H1 (cell line): Measurements from ENCODE around the gene PILRB. TPM values are rescaled to one million over a fixed set of nuclear protein-coding genes. Genes with fewer than 3 reads are reported as not detected.

Source experiments
- CTCF ChIA-PET: fragments of 300-600 bp; sonication (Branson Sonifier 250); formaldehyde crosslinking; loops from one replicate; lab custom pipeline; 2021; ENCODE audit not compliant: partially characterized antibody; lab: Charles Lee
- POLR2A ChIA-PET: fragments of 300-600 bp; sonication (Branson Sonifier 250); formaldehyde crosslinking; loops from one replicate; lab custom pipeline; 2021; ENCODE audit warnings: inconsistent platforms; ENCODE audit not compliant: partially characterized antibody; lab: Charles Lee
- DNase-seq, 2 experiments: peaks; one replicate each; pipeline versions ENCODE4 v3.0.0 to v3.0.0-alpha.2; 2010 to 2022; ENCODE audit warnings: low spot score in 2 of 2, low read depth in 1 of 2, mixed read lengths in 1 of 2
- FAIRE-seq: peaks from 2 replicates; lab custom pipeline; 2011; peaks lifted over from hg19 to GRCh38; lab: Jason Lieb, UNC
- H2AFZ ChIP-seq: 2 replicates; pipeline ENCODE4 v1.8.1; 2012; ENCODE audit warnings: low read length, inconsistent platforms
- H2AK5ac ChIP-seq: 2 replicates; pipeline ENCODE4 v1.6.1; 2013; ENCODE audit warnings: low read depth, low read length
- H2BK120ac ChIP-seq: replicated peaks from 2 replicates; pipeline ENCODE3; 2013; ENCODE audit warnings: low read depth, low read length, inconsistent platforms
- H2BK12ac ChIP-seq: 2 replicates; pipeline ENCODE4 v1.6.1; 2013; ENCODE audit warnings: low read depth, low read length
- H2BK15ac ChIP-seq: 2 replicates; pipeline ENCODE4 v1.6.1; 2013; ENCODE audit warnings: low read length
- H2BK20ac ChIP-seq: 2 replicates; pipeline ENCODE4 v1.6.1; 2013; ENCODE audit warnings: low read length
- H2BK5ac ChIP-seq: 2 replicates; pipeline ENCODE4 v1.6.1; 2013; ENCODE audit warnings: low read depth, low read length
- H3K14ac ChIP-seq: 2 replicates; pipeline ENCODE4 v1.6.1; 2013; ENCODE audit warnings: inconsistent platforms; ENCODE audit not compliant: insufficient read length
- H3K18ac ChIP-seq: 2 replicates; pipeline ENCODE4 v1.6.1; 2013; ENCODE audit warnings: low read length; ENCODE audit errors: extremely low read depth
- H3K23ac ChIP-seq: 2 replicates; pipeline ENCODE4 v1.6.1; 2013; ENCODE audit warnings: inconsistent platforms; ENCODE audit not compliant: insufficient read length
- H3K23me2 ChIP-seq: 2 replicates; pipeline ENCODE4 v1.6.1; 2013; ENCODE audit warnings: low read depth, low read length
- H3K27ac ChIP-seq: 2 replicates; pipeline ENCODE4 v1.6.1; 2011; ENCODE audit warnings: low read depth, low read length, inconsistent platforms
- H3K27me3 ChIP-seq, 4 experiments: replicated peaks in 1 of 4; 1 replicate in 1 of 4; 2 replicates in 3 of 4; pipeline versions ENCODE4 v1.6.1 to v1.8.1; 2011 to 2013; ENCODE audit warnings: low read length in 3 of 4, mild to moderate bottlenecking in 3 of 4, inconsistent platforms in 2 of 4, mixed read lengths in 2 of 4, moderate library complexity in 1 of 4; ENCODE audit not compliant: control insufficient read depth in 3 of 4, insufficient read depth in 3 of 4; ENCODE audit errors: extremely low read depth in 1 of 4
- H3K36me3 ChIP-seq, 4 experiments: 2 replicates each; pipeline versions ENCODE4 v1.6.1 to v1.8.1; 2011 to 2013; ENCODE audit warnings: mild to moderate bottlenecking in 4 of 4, low read length in 3 of 4, moderate library complexity in 2 of 4, control low read depth in 1 of 4, inconsistent platforms in 1 of 4; ENCODE audit not compliant: insufficient read depth in 4 of 4, control insufficient read depth in 2 of 4
- H3K4ac ChIP-seq: replicated peaks from 2 replicates; pipeline ENCODE3; 2013; ENCODE audit warnings: low read length, low read depth, mixed read lengths, inconsistent platforms; ENCODE audit not compliant: insufficient read length
- H3K4me1 ChIP-seq, 4 experiments: replicated peaks in 1 of 4; 1 replicate in 1 of 4; 2 replicates in 3 of 4; pipeline versions ENCODE4 v1.6.1 to v1.8.1; 2011 to 2013; ENCODE audit warnings: low read length in 3 of 4, inconsistent platforms in 2 of 4, mixed read lengths in 1 of 4; ENCODE audit not compliant: insufficient read depth in 4 of 4, control insufficient read depth in 3 of 4
- H3K4me2 ChIP-seq, 2 experiments: 2 replicates each; pipeline versions ENCODE4 v1.6.1 to v1.8.1; 2011 to 2013; ENCODE audit warnings: low read depth in 2 of 2, low read length in 2 of 2, control low read depth in 1 of 2, inconsistent platforms in 1 of 2, mild to moderate bottlenecking in 1 of 2; ENCODE audit not compliant: insufficient read depth in 1 of 2
- H3K4me3 ChIP-seq, 4 experiments: fragments of 200-600, 300-600 bp in 1 of 4; sonication (generic), shearing (Covaris generic), sonication (Bioruptor Twin) in 1 of 4; 2 replicates each; pipeline versions ENCODE4 v1.5.1 to v1.8.1; 2011 to 2016; ENCODE audit warnings: low read length in 4 of 4, low read depth in 3 of 4, control low read depth in 2 of 4, inconsistent platforms in 2 of 4, mild to moderate bottlenecking in 2 of 4, mixed read lengths in 1 of 4, moderate library complexity in 1 of 4; ENCODE audit not compliant: insufficient read depth in 2 of 4; ENCODE audit errors: extremely low read depth in 1 of 4
- H3K56ac ChIP-seq: replicated peaks from 2 replicates; pipeline ENCODE3; 2013; ENCODE audit warnings: low read depth, mild to moderate bottlenecking, mixed read lengths, low read length, inconsistent platforms; ENCODE audit not compliant: insufficient read length
- H3K79me1 ChIP-seq: 2 replicates; pipeline ENCODE4 v1.6.1; 2013; ENCODE audit warnings: low read depth, low read length, control low read depth
- H3K79me2 ChIP-seq, 2 experiments: 2 replicates each; pipeline versions ENCODE4 v1.6.1 to v1.8.1; 2012 to 2013; ENCODE audit warnings: low read length in 2 of 2, mild to moderate bottlenecking in 2 of 2, inconsistent platforms in 1 of 2; ENCODE audit not compliant: insufficient read depth in 2 of 2, control insufficient read depth in 1 of 2
- H3K9ac ChIP-seq, 4 experiments: replicated peaks in 1 of 4; 1 replicate in 1 of 4; 2 replicates in 3 of 4; pipeline versions ENCODE4 v1.6.1 to v1.8.1; 2011 to 2013; ENCODE audit warnings: low read depth in 3 of 4, low read length in 3 of 4, control low read depth in 2 of 4, mild to moderate bottlenecking in 2 of 4, moderate library complexity in 2 of 4, inconsistent platforms in 1 of 4; ENCODE audit errors: extremely low read depth in 1 of 4
- H3K9me3 ChIP-seq, 2 experiments: 2 replicates each; pipeline versions ENCODE4 v1.6.1 to v1.8.1; 2012 to 2013; ENCODE audit warnings: mild to moderate bottlenecking in 2 of 2, moderate library complexity in 2 of 2, control low read depth in 1 of 2, inconsistent platforms in 1 of 2, low read depth in 1 of 2, low read length in 1 of 2, mixed read lengths in 1 of 2; ENCODE audit not compliant: insufficient read depth in 2 of 2
- H4K20me1 ChIP-seq, 2 experiments: replicated peaks in 1 of 2; 2 replicates each; pipeline versions ENCODE3 to v1.8.1; 2011 to 2013; ENCODE audit warnings: inconsistent platforms in 2 of 2, low read length in 2 of 2, mild to moderate bottlenecking in 1 of 2; ENCODE audit not compliant: insufficient read depth in 2 of 2, control insufficient read depth in 1 of 2
- H4K5ac ChIP-seq: 2 replicates; pipeline ENCODE4 v1.6.1; 2013; ENCODE audit warnings: low read length, low read depth, mixed read lengths, inconsistent platforms; ENCODE audit not compliant: insufficient read length
- H4K8ac ChIP-seq: 2 replicates; pipeline ENCODE4 v1.8.0; 2013; ENCODE audit warnings: mild to moderate bottlenecking, moderate library complexity, low read length, inconsistent platforms; ENCODE audit not compliant: insufficient read depth; ENCODE audit errors: extremely low read depth
- H4K91ac ChIP-seq: replicated peaks from 2 replicates; pipeline ENCODE3; 2013; ENCODE audit warnings: low read length, mixed read lengths, inconsistent platforms; ENCODE audit not compliant: insufficient read length
- ASH2L ChIP-seq: fragments of 200-600, 300-600 bp; sonication (generic); IDR thresholded peaks from one replicate; pipeline ENCODE4 v1.7.1; 2017; ENCODE audit warnings: low read length
- CREB1 ChIP-seq: IDR thresholded peaks from 2 replicates; pipeline ENCODE4 v1.6.1; 2012; ENCODE audit warnings: inconsistent platforms
- EGR1 ChIP-seq: IDR thresholded peaks from 2 replicates; pipeline ENCODE4 v1.6.1; 2011; ENCODE audit warnings: low read depth, low read length, borderline replicate concordance
- EP300 ChIP-seq, 2 experiments: IDR thresholded peaks; 1 replicate in 1 of 2; 2 replicates in 1 of 2; pipeline ENCODE4 v1.6.1; 2011 to 2012; ENCODE audit warnings: low read depth in 2 of 2, low read length in 2 of 2, mild to moderate bottlenecking in 2 of 2, borderline replicate concordance in 1 of 2, inconsistent platforms in 1 of 2, moderate library complexity in 1 of 2
- MAX ChIP-seq: IDR thresholded peaks from 2 replicates; pipeline ENCODE4 v1.6.1; 2012; ENCODE audit warnings: inconsistent platforms
- POLR2A ChIP-seq, 2 experiments: IDR thresholded peaks; 1 replicate in 1 of 2; 2 replicates in 1 of 2; pipeline ENCODE4 v1.6.1; 2011; ENCODE audit warnings: low read depth in 2 of 2, low read length in 2 of 2, mild to moderate bottlenecking in 2 of 2; ENCODE audit errors: control extremely low read depth in 1 of 2
- RFX5 ChIP-seq: IDR thresholded peaks from 2 replicates; pipeline ENCODE4 v1.6.1; 2011; ENCODE audit warnings: low read depth, low read length, improper control_type of control experiment, borderline replicate concordance
- WGBS, 2 experiments: shearing (Covaris generic) in 1 of 2; methylation state at CpG; one replicate each; pipeline versions ENCODE4 v1.1.6 to v1.1.7; 2013 to 2015; ENCODE audit warnings: low lambda C conversion rate in 2 of 2, mixed read lengths in 2 of 2, inconsistent platforms in 1 of 2, low coverage in 1 of 2, missing lambda C conversion rate in 1 of 2; ENCODE audit not compliant: insufficient replicate concordance in 2 of 2, insufficient coverage in 1 of 2, insufficient read length in 1 of 2; ENCODE audit errors: extremely low coverage in 1 of 2, missing lambda C conversion rate in 1 of 2; 5-methylcytosine and 5-hydroxymethylcytosine counted together
- polyA plus RNA-seq, 7 experiments: library from polyadenylated mRNA; depleted of rRNA in 3 of 7; stranded (reverse) in 5 of 7; unstranded in 2 of 7; fragments of >200 nt in 5 of 7; fragments of 200-250 nt in 2 of 7; gene quantifications; 1 replicate in 5 of 7; 2 replicates in 1 of 7; 4 replicates in 1 of 7; pipeline versions ENCODE4 v1.2.1 to v1.2.3, GENCODE V29; 2011 to 2013; ENCODE audit warnings: missing spikeins in 2 of 7, mixed read lengths in 2 of 7
- total RNA-seq: library from RNA; stranded (reverse); fragmentation: NEBNext Ultra II Directional; extraction: Animal tissue kit (Norgen Biotek cat#: 25700); gene quantifications from 2 replicates; pipeline ENCODE4 v1.2.1, GENCODE V29; 2021

The PILRB gene
- total and polyA plus RNA-seq, 2 of the 8 experiments (the other 6 are each of a cell fraction or from before 2014, with no cell fraction given): 32.2 to 49.9 TPM

GRCh38 chr7:100396421-100396982, 38.6 kb downstream of the PILRB start:
- Histone ChIP-seq H3K18ac (no peak overlapping the region), H3K27me3 (peaks cover 0 to 2% (median 0%) of the 10 kb centered on the region in 4 experiments; a peak in 1 of 7 replicates), H4K8ac (no peak overlapping the region), H4K91ac (no peak overlapping the region), H2BK12ac (no peak overlapping the region), H3K27ac (no peak overlapping the region), H2AFZ (no peak overlapping the region), H3K14ac (no peak overlapping the region), H2BK120ac (no peak overlapping the region), H3K4me3 (no peak overlapping the region), H3K79me1 (no peaks in the 10 kb centered on the region)
- WGBS, 2 experiments: 89% methylated on average over 9 of the region's 9 CpGs; no CpG with 5 or more reads in 1 of the 2 experiments
- POLR2A ChIA-PET: interaction anchor here (0.8 to 2.9 kb wide), 3 partner anchors 27 to 32 kb away, joined by 3 to 13 read pairs (median 4); partner anchors contain the start of gene ZCWPW1
- no peak for TF ChIP-seq POLR2A (IDR thresholded peaks at IDR 0.05; ENCODE audit: control extremely low read depth in 1 of 2, low read depth in 2 of 2, low read length in 2 of 2)
- no peak for TF ChIP-seq EGR1
- no peak for TF ChIP-seq RFX5
- no peak for TF ChIP-seq CREB1
- TF ChIP-seq EP300 (IDR thresholded peaks at IDR 0.05; ENCODE audit: borderline replicate concordance in 1 of 2, low read depth in 2 of 2, low read length in 2 of 2): no peak
- no peak for TF ChIP-seq MAX
- TF ChIP-seq ASH2L: no peak
- TF ChIP-seq, all 59 proteins: peak for 0
- Histone ChIP-seq H3K36me3 (no peaks in the 10 kb centered on the region), H3K79me2 (no peaks in the 10 kb centered on the region), H2BK20ac (no peak overlapping the region), H3K4ac (no peak overlapping the region), H4K5ac (no peak overlapping the region), H4K20me1 (no peaks in the 10 kb centered on the region), H3K9ac (no peak overlapping the region), H3K9me3 (no peaks in the 10 kb centered on the region), H2AK5ac (no peak overlapping the region), H3K56ac (no peak overlapping the region), H3K4me2 (no peak overlapping the region), H3K23me2 (no peaks in the 10 kb centered on the region), H2BK15ac (no peak overlapping the region), H3K23ac (no peak overlapping the region), H3K4me1 (peaks cover 0 to 10% (median 5%) of the 10 kb centered on the region in 4 experiments; a peak in 6 of 7 replicates), H2BK5ac (no peak overlapping the region)
- FAIRE-seq (no peak), DNase-seq (no peak)
- CTCF ChIA-PET: interaction anchor here (0.5 to 4.6 kb wide), 7 partner anchors 11 to 283 kb away, joined by 3 to 41 read pairs (median 4); no protein-coding TSS in a partner anchor
